PC-9 (cell line): ENCODE data around the gene HMOX2. TPM values are rescaled to one million over a fixed set of nuclear protein-coding genes. Genes with fewer than 3 reads are reported as not detected.

Experiments
- BruUV-seq: library from RNA; stranded (reverse); fragments of 400-500 nt; replicated peaks from 2 replicates; lab custom pipeline; 2021; lab: Mats Ljungman, UMichigan
- CTCF ChIA-PET: fragments of 300-600 bp; sonication (Branson Sonifier 250); formaldehyde crosslinking; loops from one replicate; lab custom pipeline; 2022; ENCODE audit warnings: antibody characterized with exemption; lab: Charles Lee
- POLR2A ChIA-PET: fragments of 300-600 bp; sonication (Branson Sonifier 250); formaldehyde crosslinking; loops from one replicate; lab custom pipeline; 2022; ENCODE audit warnings: antibody characterized with exemption; ENCODE audit not compliant: unreplicated experiment; lab: Charles Lee
- DNase-seq, 2 experiments: peaks; one replicate each; pipeline versions ENCODE4 v3.0.0 to v3.0.0-alpha.2; 2015 to 2022; ENCODE audit warnings: mixed read lengths in 1 of 2
- H2AFZ ChIP-seq: fragments of 200-600 bp; sonication (generic); 2 replicates; pipeline ENCODE4 v1.8.1; 2017; ENCODE audit warnings: antibody characterized with exemption
- H3F3A ChIP-seq: fragments of 200-600 bp; sonication (generic); 2 replicates; pipeline ENCODE4 v1.8.1; 2017; ENCODE audit warnings: antibody characterized with exemption, mild to moderate bottlenecking, low read depth; ENCODE audit not compliant: insufficient read depth
- H3K27ac ChIP-seq: fragments of 200-600 bp; sonication (generic); 2 replicates; pipeline ENCODE4 v1.6.1; 2016; ENCODE audit warnings: mixed run types
- H3K27me3 ChIP-seq: fragments of 200-600 bp; sonication (generic); 2 replicates; pipeline ENCODE4 v1.6.1; 2016; ENCODE audit warnings: low read depth, mixed run types; ENCODE audit not compliant: insufficient read depth
- H3K36me3 ChIP-seq: fragments of 200-600 bp; sonication (generic); 2 replicates; pipeline ENCODE4 v1.6.1; 2016; ENCODE audit warnings: low read depth, mixed run types
- H3K4me1 ChIP-seq: fragments of 200-600 bp; sonication (generic); replicated peaks from 2 replicates; pipeline ENCODE4 v1.6.1; 2016; ENCODE audit warnings: mixed run types; ENCODE audit not compliant: insufficient read depth
- H3K4me2 ChIP-seq: fragments of 200-600 bp; sonication (generic); 2 replicates; pipeline ENCODE4 v1.6.1; 2017; ENCODE audit warnings: mixed run types
- H3K4me3 ChIP-seq: fragments of 200-600 bp; sonication (generic); 2 replicates; pipeline ENCODE4 v1.6.1; 2016; ENCODE audit warnings: mixed run types
- H3K79me2 ChIP-seq: fragments of 200-600 bp; sonication (generic); 2 replicates; pipeline ENCODE4 v1.6.1; 2017; ENCODE audit warnings: low read depth, mixed run types
- H3K9me2 ChIP-seq: fragments of 200-600 bp; sonication (generic); 2 replicates; pipeline ENCODE4 v1.8.1; 2017; ENCODE audit warnings: mild to moderate bottlenecking; ENCODE audit not compliant: insufficient read depth
- H3K9me3 ChIP-seq: fragments of 200-600 bp; sonication (generic); 2 replicates; pipeline ENCODE4 v1.8.1; 2016; ENCODE audit warnings: low read depth; ENCODE audit not compliant: insufficient read depth
- H4K20me1 ChIP-seq: fragments of 200-600 bp; sonication (generic); 2 replicates; pipeline ENCODE4 v1.8.1; 2017; ENCODE audit not compliant: insufficient read depth
- EZH2 ChIP-seq: fragments of 200-600 bp; sonication (generic); IDR thresholded peaks from 2 replicates; pipeline ENCODE4 v1.8.0; 2017; ENCODE audit warnings: antibody characterized with exemption, low read depth
- intact Hi-C: fragments of 100-400 bp; cut with micrococcal nuclease; formaldehyde crosslinking; loops from one replicate; pipeline ENCODE4 v1.10.0; 2022; ENCODE audit not compliant: unreplicated experiment
- total RNA-seq: library from RNA; stranded (reverse); gene quantifications from 2 replicates; pipeline ENCODE4 v1.2.3, GENCODE V29; 2021
- TF ChIP-seq, protein P1 (sequence below): fragments of 200-600 bp; sonication (generic); conservative IDR thresholded peaks from 2 replicates; pipeline ENCODE4 v1.6.1; 2017; ENCODE audit warnings: mixed run types, antibody characterized with exemption, mild to moderate bottlenecking, moderate library complexity

Gene HMOX2
- total RNA-seq, 1 experiment from 2014 or later = 68.1 TPM

DNA sequence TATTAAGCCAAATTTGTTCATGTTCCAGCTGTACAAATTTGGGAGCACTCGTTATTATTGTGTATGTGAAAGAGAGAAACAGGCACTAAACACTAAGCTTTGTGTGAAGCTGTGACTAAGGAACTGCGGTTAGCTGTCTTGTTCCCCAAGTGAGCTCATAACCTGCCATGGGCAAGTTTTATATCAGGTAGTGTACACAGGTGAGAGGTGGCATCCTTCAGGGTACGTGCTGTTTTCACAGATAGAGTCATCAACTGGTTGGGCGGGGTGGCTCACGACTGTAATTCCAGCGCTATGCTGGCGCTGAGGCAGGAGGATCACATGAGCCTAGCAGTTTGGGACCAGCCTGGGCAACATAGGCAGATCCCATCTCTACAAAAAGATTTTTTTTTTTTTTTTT lies 47.7 kb upstream of the HMOX2 start:
- CTCF ChIA-PET = interaction anchor here (0.6 kb wide), 1 partner anchor 665 kb away, joined by 6 read pairs; no protein-coding TSS in a partner anchor
- H3K27ac ChIP-seq = no peak overlapping the region
- no peaks in the 10 kb centered on the region for H3K27me3 ChIP-seq
- H3K9me2 ChIP-seq = no peaks in the 10 kb centered on the region
- TF ChIP-seq, protein P1, sequence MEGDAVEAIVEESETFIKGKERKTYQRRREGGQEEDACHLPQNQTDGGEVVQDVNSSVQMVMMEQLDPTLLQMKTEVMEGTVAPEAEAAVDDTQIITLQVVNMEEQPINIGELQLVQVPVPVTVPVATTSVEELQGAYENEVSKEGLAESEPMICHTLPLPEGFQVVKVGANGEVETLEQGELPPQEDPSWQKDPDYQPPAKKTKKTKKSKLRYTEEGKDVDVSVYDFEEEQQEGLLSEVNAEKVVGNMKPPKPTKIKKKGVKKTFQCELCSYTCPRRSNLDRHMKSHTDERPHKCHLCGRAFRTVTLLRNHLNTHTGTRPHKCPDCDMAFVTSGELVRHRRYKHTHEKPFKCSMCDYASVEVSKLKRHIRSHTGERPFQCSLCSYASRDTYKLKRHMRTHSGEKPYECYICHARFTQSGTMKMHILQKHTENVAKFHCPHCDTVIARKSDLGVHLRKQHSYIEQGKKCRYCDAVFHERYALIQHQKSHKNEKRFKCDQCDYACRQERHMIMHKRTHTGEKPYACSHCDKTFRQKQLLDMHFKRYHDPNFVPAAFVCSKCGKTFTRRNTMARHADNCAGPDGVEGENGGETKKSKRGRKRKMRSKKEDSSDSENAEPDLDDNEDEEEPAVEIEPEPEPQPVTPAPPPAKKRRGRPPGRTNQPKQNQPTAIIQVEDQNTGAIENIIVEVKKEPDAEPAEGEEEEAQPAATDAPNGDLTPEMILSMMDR = no peak
- no peak for TF ChIP-seq EZH2
- BruUV-seq = no TSS peak
- POLR2A ChIA-PET = interaction anchor here (0.5 kb wide), 1 partner anchor 13 kb away, joined by 3 read pairs; no protein-coding TSS in a partner anchor
- no peak for DNase-seq
- H3K9me3 ChIP-seq = no peaks in the 10 kb centered on the region
- intact Hi-C loops = no loop called here
- H4K20me1 ChIP-seq = peaks cover 25% of the 10 kb centered on the region
- H3K79me2 ChIP-seq = peaks cover 68% of the 10 kb centered on the region
- H2AFZ ChIP-seq = no peak overlapping the region
- H3K4me2 ChIP-seq = no peak overlapping the region
- no peak overlapping the region for H3K4me3 ChIP-seq
- H3K4me1 ChIP-seq = peaks cover 12% of the 10 kb centered on the region
- H3F3A ChIP-seq = peaks cover 25% of the 10 kb centered on the region; the same call in 1 of the 2 replicates
- H3K36me3 ChIP-seq = peaks cover 5% of the 10 kb centered on the region

DNA sequence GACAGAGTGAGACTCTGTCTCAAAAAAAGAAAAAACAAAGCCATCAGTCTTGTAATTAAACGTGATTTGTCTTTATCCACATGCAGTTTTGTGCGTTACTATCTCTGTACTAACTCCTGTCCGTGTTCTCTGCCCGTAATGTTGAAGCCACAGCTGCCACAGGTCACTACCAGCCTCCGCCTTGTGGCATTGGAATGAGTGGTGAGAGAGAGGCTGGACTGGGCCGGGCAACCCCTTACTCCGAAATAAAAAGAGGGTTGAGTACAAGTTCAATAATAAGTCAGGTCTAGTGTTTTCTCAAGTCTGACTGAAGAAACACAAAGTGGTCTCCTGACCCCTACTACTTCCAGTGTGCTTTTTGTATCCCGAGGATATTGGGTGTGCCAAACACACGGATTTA lies 45.2 kb upstream of the HMOX2 start:
- TF ChIP-seq EZH2 = no peak
- TF ChIP-seq, protein P1 = no peak
- POLR2A ChIA-PET = no interaction called here
- H3K4me3 ChIP-seq = no peak overlapping the region
- H3K4me1 ChIP-seq = peaks cover 6% of the 10 kb centered on the region
- H3K4me2 ChIP-seq = no peak overlapping the region
- CTCF ChIA-PET = no interaction called here
- H3K36me3 ChIP-seq = peaks cover 5% of the 10 kb centered on the region
- H3F3A ChIP-seq = peaks cover 36% of the 10 kb centered on the region; the same call in 1 of the 2 replicates
- DNase-seq = no peak
- peaks cover 58% of the 10 kb centered on the region for H3K79me2 ChIP-seq
- no TSS peak for BruUV-seq
- no peak overlapping the region for H3K27ac ChIP-seq
- H2AFZ ChIP-seq = no peak overlapping the region
- H3K9me2 ChIP-seq = no peaks in the 10 kb centered on the region
- H3K9me3 ChIP-seq = no peaks in the 10 kb centered on the region
- H3K27me3 ChIP-seq = no peaks in the 10 kb centered on the region
- intact Hi-C loops = no loop called here
- H4K20me1 ChIP-seq = peaks cover 35% of the 10 kb centered on the region

- Histone ChIP-seq H3K9me3 (no peaks in the 10 kb centered on the region), H2AFZ (no peak overlapping the region), H3K27ac (no peak overlapping the region), H3K4me1 (no peaks in the 10 kb centered on the region), H3K36me3 (peaks cover 16% of the 10 kb centered on the region), H3F3A (peaks cover 24% of the 10 kb centered on the region; the same call in 1 of the 2 replicates), H4K20me1 (peaks cover 34% of the 10 kb centered on the region), H3K4me3 (no peak overlapping the region), H3K27me3 (no peaks in the 10 kb centered on the region), H3K79me2 (peaks cover 41% of the 10 kb centered on the region), H3K4me2 (no peak overlapping the region), H3K9me2 (no peaks in the 10 kb centered on the region)
- intact Hi-C loops = no loop called here
- TF ChIP-seq, protein P1 = no peak
- no peak for TF ChIP-seq EZH2
- no TSS peak for BruUV-seq
- POLR2A ChIA-PET = no interaction called here
- CTCF ChIA-PET = interaction anchor here (0.6 kb wide), 1 partner anchor 14 kb away, joined by 6 read pairs; no protein-coding TSS in a partner anchor
- DNase-seq = no peak
Measured at GRCh38 chr16:4433228-4433627, 43.0 kb upstream of the HMOX2 start.
